HG03521 (cell line): ENCODE results near the gene FGF1.

ENCODE experiments used
- ATAC-seq: cut with Tn5 transposase; IDR thresholded peaks from one replicate; pipeline ENCODE4 v1.9.1; 2021; ENCODE audit warnings: mild to moderate bottlenecking, moderate library complexity; ENCODE audit not compliant: unreplicated experiment

Gene FGF1

DNA sequence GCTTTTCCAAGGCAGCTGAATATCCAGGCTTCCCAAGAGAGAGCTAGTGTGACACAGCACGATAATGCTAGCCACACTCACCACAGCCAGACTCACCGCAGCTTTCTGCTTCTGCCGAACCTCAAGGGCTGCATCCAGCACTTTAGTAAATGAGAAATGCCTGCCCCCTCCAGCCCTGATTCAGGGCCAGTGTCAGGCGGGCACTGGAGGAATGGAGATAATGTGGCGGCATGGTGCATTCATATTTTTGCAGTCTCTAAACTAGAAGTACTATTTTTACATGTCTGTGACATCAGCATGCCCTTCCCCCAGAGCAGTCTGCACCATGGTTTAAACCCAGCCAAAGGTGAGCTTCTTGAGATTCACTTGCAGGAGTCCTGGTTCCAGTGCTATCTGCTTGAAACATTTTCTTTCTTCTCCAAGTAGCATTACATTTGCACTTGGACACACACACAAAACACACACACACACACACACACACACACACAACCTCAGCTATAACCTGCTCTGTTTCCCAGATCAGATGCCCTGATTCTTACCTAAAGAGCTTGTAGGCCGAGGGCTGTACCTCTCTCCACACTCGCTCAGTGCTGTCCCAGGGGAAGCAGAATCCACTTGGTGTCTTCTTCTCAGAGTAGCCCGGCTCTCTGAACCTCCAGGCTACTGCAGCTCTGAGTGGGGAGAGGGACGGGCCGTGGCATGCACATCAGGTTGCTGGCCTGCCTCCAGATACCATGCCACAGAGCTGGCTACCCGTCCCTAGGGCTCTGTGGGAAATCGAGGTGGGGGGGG is at the start of gene FGF1:
TSS of gene FGF1 (minus strand) at position 673 of the 792 bp plus-strand sequence. CDS start 71,963 bp downstream, outside the sequence.
- no peak for ATAC-seq

DNA sequence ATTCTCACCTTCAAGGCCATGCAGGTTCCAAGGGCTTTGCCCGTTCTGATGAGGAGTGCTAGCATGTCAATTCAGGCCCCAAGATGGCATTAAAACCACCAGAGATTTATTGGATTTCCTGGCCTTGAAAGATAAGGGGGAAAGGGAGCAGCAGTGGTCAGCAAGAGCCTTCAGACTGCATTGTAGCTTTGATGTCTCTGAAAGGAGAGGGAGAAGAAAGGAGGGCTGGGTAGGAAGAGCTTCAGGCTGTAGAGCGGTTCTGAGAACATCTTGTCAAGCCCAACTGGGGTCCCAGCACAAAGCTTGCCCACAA is 41.8 kb upstream of the FGF1 start:
- ATAC-seq = no peak

DNA sequence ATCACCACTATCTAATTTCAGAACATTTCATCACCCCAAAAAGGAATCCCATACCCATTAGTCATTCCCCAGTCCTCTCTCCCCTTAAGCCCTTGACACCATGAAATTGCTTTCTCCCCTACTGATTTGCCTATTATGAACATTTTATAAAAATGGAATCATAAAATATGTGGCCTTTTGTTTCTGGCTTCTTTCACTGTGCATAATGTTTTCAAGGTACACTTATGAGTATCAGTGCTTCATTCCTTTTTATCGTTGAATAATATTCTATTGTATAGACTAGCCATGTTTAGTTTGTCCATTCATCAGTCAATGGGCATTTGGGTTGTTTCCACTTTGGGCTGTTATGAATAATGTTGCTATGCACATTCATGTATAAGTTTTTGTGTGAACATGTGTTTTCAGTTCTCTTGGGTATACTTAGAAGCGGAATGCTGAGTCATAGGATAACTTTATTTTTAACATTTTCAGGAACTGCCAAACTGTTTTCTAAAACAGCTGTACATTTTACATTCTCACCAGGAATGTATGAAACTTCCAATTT is 40.4 kb upstream of the FGF1 start:
- ATAC-seq = no peak

DNA sequence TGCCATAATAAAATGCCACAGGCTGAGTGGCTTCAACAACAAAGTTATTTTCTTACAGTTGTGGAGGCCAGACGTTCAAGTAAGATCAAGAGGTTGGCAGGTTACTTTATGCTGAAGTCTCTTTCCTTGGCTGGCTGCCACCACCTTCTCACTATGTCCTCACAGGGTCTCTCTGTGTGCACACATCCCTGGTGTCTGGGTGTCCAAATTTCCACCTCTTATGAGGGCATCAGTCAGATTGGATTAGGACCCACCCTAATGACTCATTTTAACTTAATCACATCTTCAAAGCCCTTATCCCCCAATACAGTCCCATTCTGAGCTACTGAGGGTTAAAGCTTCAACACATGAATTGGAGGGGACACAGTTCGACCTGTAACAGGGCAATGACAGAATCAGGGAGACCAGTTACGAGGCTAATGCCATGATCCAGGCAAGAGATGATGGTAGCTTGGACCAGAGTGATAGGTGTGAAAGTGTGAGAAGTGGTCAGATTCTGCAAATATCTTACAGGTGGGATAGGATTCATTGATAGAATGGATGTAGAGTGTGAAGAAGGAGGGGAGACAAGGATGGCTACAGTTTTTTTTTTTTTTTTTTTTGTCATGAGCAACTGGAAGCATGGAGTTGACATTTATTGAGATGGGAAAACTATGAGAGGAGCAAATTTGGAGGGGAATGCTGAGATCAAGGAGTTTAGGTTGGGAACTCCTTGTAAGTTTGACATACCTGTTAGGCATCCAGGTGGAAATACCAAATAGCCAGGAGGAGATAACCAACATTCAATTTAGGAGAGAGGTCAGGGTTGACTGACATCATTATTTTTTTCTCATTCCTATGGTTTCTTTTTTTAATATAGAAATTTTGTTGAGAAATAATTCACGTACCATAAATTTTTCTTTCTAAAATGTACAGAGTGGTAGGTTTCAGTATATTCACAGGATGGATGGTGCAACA is 39.6 kb upstream of the FGF1 start:
- no peak for ATAC-seq

DNA sequence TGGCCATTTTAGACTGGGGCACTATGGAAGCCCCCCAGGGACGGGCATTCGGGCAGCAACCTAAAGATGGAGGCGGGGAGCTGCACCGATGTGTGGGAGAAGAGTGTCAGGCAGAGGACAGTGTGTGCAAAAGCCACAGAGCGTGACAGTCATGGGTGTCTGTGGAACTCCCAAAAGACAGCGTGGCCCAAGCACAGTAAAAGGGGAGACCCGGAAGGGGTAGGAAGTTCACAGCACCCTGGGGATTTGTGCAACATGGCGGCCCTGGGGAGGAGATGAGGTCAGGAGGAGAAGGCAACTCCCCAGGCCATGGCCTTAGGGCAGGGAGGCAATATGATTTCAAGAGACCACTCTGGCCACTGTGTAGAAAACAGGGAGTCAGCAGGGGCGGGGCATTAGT is 38.9 kb upstream of the FGF1 start:
- ATAC-seq = no peak

DNA sequence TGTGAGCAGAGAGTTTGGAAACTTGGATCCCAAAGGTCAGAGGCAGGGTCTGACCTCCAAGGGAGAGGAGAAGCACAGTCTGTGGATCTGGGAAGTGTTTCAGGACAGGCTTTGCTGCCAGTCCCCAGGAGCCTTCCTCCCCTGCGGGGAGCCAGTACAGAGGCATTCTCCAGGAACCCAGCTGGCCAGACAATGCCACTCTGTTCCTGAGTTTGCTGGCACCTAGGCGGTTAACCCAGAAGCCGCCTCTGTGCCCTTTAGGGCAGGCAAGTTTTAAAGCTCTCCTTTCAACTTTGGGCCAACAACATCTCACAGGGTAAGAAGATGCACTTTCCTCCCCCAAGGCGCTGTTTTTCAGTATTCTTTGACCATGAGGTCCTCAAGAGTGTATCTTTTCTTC is 37.0 kb upstream of the FGF1 start:
- no peak for ATAC-seq

DNA sequence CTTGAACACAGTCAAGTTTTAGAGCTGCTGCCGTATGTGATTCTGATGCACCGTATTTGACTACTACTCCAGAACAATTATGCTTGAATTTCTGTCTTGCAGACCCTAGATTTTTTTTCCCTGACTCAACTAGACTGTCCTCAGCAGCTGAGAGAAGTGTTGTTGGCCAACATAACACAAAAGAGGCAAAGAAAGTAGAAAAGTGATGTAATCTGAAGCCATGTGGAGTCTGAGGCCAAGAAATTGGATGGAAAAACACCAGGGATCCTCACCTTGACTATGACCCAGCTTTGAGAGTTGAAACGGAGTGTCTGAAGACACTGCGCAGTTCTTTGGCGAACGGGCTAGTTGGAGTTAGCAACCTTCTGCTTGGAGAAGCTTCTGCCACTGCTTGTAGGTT is 36.3 kb upstream of the FGF1 start:
- ATAC-seq = no peak

DNA sequence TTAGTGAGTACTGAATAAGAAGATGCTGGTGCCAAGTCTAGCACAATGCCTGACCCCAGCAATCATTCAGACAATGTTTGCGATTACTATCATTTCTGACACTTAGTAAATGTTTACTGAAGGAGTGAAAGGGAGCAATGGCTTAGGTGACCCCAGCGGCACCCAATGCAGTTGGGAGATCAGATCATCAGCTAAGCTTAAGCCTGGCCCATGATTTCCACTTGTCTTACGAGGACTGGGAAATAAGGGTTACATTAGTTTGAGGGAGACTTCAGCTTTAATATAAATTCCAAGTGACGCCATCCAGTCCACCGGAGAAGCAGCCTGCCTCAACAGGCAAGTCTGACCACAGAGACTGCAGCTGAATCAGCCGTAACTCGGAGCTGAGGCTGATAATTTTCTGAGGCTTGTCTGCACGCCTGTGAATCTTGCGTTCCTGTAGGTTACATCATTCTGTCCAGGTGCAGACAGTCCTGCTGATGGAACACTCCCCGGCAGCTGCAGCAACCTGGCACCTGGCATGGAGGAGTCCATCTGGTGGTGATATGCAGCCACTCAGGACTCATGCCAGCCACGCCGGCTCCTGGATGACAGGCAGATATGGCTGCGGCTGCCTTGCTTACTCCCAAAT is 34.9 kb upstream of the FGF1 start:
- no peak for ATAC-seq

DNA sequence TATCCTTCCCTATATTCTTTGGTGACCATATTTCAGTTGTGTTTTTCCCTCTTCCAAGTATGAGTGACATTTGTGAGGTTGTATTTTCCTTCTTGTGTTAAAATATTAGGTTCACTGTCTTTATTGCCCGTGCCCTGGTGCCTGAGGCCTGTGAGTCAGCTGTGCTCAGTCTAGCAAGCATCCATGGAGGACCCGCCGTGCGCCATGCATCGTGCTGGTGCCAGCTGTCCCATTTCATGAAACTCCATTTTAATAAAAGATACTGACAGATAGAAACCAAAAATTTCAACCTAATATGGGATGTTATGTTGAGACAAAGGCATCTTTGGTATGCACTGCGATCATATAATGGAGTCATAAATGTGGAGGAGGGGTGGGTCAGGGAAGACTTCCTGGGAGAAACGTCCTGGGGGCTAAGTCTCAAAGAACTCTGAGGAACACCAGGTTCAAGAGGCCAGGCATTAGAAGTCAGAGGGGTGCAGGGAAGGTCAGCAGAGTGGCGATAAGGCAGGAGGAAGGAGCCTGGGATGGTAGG is 34.0 kb upstream of the FGF1 start:
- no peak for ATAC-seq

DNA sequence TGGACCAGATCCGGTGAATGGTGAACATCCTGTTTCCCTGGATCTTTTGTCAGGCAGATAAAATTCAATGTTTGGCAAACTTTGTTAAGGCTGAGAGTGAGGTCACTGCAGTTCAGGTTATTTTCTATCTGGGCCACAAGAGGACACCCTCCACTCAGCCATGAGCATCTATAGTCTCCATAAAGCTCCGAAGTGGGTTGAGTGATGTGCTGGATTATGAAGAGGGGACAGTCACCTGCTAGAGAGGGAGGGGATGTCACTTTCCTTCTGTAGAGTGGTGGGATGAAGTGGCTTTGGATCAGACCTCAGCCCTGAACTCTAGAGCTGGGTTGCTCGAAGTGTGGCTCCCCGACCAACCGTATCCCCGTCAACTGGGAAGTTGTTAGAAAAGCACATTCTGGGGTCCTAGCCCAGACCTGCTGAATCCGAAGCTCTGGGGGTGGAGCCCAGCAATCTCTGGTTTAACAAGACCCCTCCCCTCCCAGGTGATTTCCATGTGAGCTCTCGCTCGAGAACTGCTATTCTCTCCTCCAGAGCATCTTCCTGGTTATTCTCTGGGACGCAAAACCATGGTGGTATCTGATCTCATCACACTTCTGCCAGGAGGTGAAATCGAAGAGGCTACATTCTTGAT is 31.8 kb upstream of the FGF1 start:
- no peak for ATAC-seq

DNA sequence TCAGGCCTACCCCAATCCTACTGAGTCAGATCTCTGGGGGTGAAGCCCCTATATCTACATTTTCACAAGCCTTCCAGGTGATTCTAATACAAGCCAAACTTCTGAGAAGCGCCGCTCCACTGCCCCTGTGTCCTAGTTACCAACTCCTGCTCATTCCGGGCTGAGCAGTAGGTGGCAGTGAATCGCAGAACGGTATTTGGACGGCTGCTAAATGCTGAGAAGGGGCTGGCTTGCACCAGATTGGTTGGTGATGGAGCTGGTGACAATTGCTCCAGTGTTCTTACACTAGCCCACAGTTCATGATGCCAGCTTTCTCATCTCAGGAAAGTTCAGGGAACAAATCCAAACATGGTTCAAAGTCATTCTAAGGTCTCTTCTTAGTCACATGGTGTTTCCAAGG is 31.1 kb upstream of the FGF1 start:
- no peak for ATAC-seq

DNA sequence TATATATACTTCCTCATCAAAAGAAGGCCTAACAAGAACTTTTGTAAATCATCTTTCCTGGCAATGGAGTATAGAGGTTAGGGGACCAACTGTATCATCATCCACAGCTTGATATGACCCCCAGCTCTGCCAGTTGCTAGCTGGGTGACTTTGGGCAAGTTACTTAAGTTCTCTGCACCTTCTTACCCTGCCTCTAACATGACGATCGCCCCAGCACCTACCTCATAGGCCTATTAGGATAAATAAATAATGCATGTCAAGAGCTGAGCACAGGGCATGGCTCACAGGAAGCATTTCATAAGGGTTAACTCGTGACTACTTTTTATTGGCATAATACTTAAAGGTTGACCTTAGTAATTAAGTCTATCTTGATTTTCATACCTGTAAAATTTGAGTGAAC is 29.4 kb upstream of the FGF1 start:
- no peak for ATAC-seq

GRCh38 chr5:142713121-142713706 is 27.3 kb upstream of the FGF1 start:
- peak; percentile 98 for ATAC-seq

DNA sequence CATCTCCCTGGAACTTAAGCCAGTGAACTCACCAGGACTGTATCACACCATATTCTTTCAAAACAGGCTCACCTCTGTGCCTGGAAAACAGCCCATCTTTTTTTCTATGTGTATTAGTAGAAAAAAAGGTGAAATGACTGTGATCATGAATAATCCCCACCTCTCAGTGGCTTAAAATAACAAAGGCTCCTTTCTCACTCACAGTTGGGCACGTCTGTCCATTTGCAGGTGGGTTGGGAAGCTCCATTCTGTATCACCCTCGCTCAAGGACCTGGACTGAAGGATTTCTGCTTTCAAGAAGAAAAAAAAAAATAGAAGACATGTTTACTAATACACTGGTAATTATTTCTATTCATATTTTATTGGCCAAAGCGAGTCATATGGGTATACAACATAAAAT is 17.3 kb upstream of the FGF1 start:
- no peak for ATAC-seq

- no peak for ATAC-seq
Observed at GRCh38 chr5:142701673-142702311, 15.9 kb upstream of the FGF1 start.

DNA sequence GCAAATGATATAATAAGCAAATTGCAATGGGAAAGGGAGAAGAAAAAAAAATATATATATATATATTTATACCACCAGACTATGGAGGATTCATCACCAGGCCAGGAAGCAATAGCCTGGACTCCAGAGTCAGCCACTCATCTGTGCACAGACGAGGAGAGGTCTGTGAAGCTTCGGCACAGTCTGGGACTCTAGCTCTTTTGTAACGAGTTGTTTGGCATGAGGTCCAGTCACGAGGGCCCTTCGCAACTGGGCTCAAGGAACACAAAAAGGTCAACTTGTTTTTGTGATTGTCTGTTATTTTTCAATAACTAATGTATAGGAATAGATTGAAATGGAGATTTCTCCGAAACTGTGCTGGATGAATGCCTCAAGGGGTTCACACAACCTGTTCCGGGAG is 14.7 kb upstream of the FGF1 start:
- ATAC-seq = no peak

GRCh38 chr5:142699184-142699720 is 13.4 kb upstream of the FGF1 start:
- peak; percentile 62 for ATAC-seq

GRCh38 chr5:142698447-142699183 is 12.7 kb upstream of the FGF1 start:
- ATAC-seq = no peak
